Lung (tissue), 12 donors: ENCODE data around the gene PPARD. TPM values are rescaled to one million over a fixed set of nuclear protein-coding genes. Genes with fewer than 3 reads are reported as not detected.

ENCODE experiments used
- ATAC-seq: fragments of 200-7000 bp; cut with Tn5 transposase; one replicate; pipeline ENCODE4 v1.9.1; 2020; ENCODE audit warnings: moderate number of reproducible peaks; ENCODE audit not compliant: insufficient read depth, low FRiP score
- DNase-seq, 3 donors: peaks; one replicate each; pipeline ENCODE4 v3.0.0-alpha.2; 2013 to 2017
- H3K27ac ChIP-seq, 2 donors: one replicate each; pipeline ENCODE4 v1.5.1; 2013; ENCODE audit warnings: mild to moderate bottlenecking in 2 of 2, moderate library complexity in 2 of 2, control low read depth in 1 of 2, inconsistent platforms in 1 of 2, low read depth in 1 of 2, low read length in 1 of 2
- H3K27me3 ChIP-seq, 3 donors: one replicate each; pipeline ENCODE4 v1.5.1; 2013; ENCODE audit warnings: low read length in 2 of 3; ENCODE audit not compliant: control insufficient read depth in 3 of 3, insufficient read depth in 3 of 3
- H3K36me3 ChIP-seq, 4 donors: one replicate each; pipeline ENCODE4 v1.5.1; 2013; ENCODE audit warnings: low read length in 4 of 4, mild to moderate bottlenecking in 1 of 4, moderate library complexity in 1 of 4; ENCODE audit not compliant: control insufficient read depth in 4 of 4, insufficient read depth in 4 of 4
- H3K4me1 ChIP-seq, 5 donors: one replicate each; pipeline ENCODE4 v1.5.1; 2013; ENCODE audit warnings: low read length in 5 of 5, mild to moderate bottlenecking in 2 of 5, moderate library complexity in 1 of 5; ENCODE audit not compliant: control insufficient read depth in 5 of 5, insufficient read depth in 5 of 5
- H3K4me3 ChIP-seq: one replicate; pipeline ENCODE4 v1.5.1; 2013; ENCODE audit warnings: mild to moderate bottlenecking, control low read depth, moderate library complexity
- H3K9ac ChIP-seq, 2 donors: one replicate each; pipeline ENCODE4 v1.5.1; 2013; ENCODE audit warnings: low read length in 2 of 2, control low read depth in 1 of 2; ENCODE audit not compliant: insufficient read depth in 1 of 2
- H3K9me3 ChIP-seq, 4 donors: one replicate each; pipeline ENCODE4 v1.5.1; 2013; ENCODE audit warnings: low read length in 3 of 4, mild to moderate bottlenecking in 1 of 4, moderate library complexity in 1 of 4; ENCODE audit not compliant: control insufficient read depth in 4 of 4, insufficient read depth in 3 of 4
- CTCF ChIP-seq: IDR thresholded peaks from 2 replicates; pipeline ENCODE4 v1.5.1; 2012; ENCODE audit warnings: mild to moderate bottlenecking; ENCODE audit errors: control extremely low read depth, extremely low read depth
- WGBS, 2 donors: extraction: QIAGEN DNeasy Blood & Tissue Kit; methylation state at CpG; one replicate each; pipeline ENCODE4 v1.1.7; 2013; 5-methylcytosine and 5-hydroxymethylcytosine counted together
- polyA plus RNA-seq, 2 donors: library from polyadenylated mRNA; stranded (reverse); fragments of 200-250 nt; gene quantifications; one replicate each; pipeline ENCODE4 v1.2.1, GENCODE V29; 2013
- total RNA-seq, 2 donors: library from RNA; depleted of rRNA in 1 of 2; stranded (reverse); fragments of >200 nt in 1 of 2; gene quantifications; one replicate each; pipeline ENCODE4 v1.2.1, GENCODE V29; 2014 to 2021
- donor health status: control.
- donor health status: control.
- donor health status: Bipolar disorder and iron deficiency.
- donor health status: healthy.
- donor health status: DM: yes; HTN: yes; CAD: no.

PPARD gene
- total and polyA plus RNA-seq, 4 donors: 11.3 to 27.8 (median 24.5) TPM

GRCh38 chr6:35410131-35410530 lies 67.8 kb downstream of the PPARD start:
- no peak overlapping the region for H3K4me3 ChIP-seq
- 61 to 65% methylated on average over 3 of the region's 3 CpGs for WGBS, 2 donors
- no peaks in the 10 kb centered on the region for H3K9me3 ChIP-seq
- no peaks in the 10 kb centered on the region for H3K27me3 ChIP-seq
- DNase-seq (no peak), ATAC-seq (no peak)
- peaks cover 0 to 17% (median 12%) of the 10 kb centered on the region in 4 donors for H3K36me3 ChIP-seq
- no peak overlapping the region for H3K27ac ChIP-seq
- H3K9ac ChIP-seq: no peak overlapping the region
- no peak for TF ChIP-seq CTCF
- peaks cover 0 to 7% (median 3%) of the 10 kb centered on the region in 5 donors for H3K4me1 ChIP-seq

DNA sequence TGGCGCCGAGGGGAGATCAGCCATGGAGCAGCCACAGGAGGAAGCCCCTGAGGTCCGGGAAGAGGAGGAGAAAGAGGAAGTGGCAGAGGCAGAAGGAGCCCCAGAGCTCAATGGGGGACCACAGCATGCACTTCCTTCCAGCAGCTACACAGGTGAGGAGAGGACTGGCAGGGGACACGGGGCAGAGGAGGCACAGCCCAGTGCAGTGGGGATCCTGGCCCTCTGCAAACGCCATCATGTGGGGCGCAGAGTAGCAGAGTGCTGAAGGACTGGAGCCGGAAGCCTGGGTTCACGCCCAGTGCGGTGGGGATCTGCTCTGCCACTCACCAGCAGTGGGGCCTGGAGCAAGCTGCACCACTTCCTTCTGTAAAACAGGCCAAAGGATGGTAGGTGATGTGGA lies 68.7 kb downstream of the PPARD start:
- Histone ChIP-seq H3K9ac (no peak overlapping the region), H3K27me3 (no peaks in the 10 kb centered on the region), H3K4me1 (peaks cover 0 to 12% (median 3%) of the 10 kb centered on the region in 5 donors), H3K4me3 (no peak overlapping the region), H3K36me3 (peaks cover 0 to 18% (median 13%) of the 10 kb centered on the region in 4 donors), H3K9me3 (no peaks in the 10 kb centered on the region), H3K27ac (no peak overlapping the region)
- no peak for ATAC-seq
- DNase-seq: no peak
- no peak for TF ChIP-seq CTCF
- WGBS, 2 donors: 29 to 66% methylated on average over 9 of the region's 9 CpGs

GRCh38 chr6:35412102-35412501 lies 69.7 kb downstream of the PPARD start:
- no peak for DNase-seq
- Histone ChIP-seq H3K4me1 (peaks cover 0 to 12% (median 3%) of the 10 kb centered on the region in 5 donors), H3K27me3 (no peaks in the 10 kb centered on the region), H3K36me3 (peaks cover 0 to 18% (median 13%) of the 10 kb centered on the region in 4 donors), H3K9ac (no peak overlapping the region), H3K4me3 (no peak overlapping the region), H3K27ac (no peak overlapping the region), H3K9me3 (no peaks in the 10 kb centered on the region)
- TF ChIP-seq CTCF: no peak
- no peak for ATAC-seq
- 89 to 94% methylated on average over 8 of the region's 8 CpGs for WGBS, 2 donors

DNA sequence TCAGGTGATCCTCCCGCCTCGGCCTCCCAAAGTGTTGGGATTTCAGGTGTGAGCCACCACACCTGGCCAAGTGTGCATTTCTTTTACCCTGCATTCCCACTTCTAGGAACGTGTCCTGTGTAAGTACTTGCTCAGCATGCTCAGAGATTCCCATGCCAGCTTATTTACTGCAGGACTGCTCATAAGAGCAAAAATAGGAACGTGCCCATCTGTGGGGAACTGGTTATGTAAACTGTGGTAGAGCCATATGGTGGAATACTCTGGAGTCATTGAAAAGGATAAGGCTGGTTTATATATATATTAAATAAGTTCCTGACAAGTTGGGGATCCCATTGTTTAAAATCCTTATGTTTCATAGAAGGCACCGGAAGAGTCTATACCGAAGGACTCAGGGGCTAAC lies 71.6 kb downstream of the PPARD start:
- no peak for ATAC-seq
- Histone ChIP-seq H3K27ac (no peak overlapping the region), H3K4me3 (no peak overlapping the region), H3K9me3 (no peaks in the 10 kb centered on the region), H3K36me3 (peaks cover 0 to 21% (median 15%) of the 10 kb centered on the region in 4 donors), H3K27me3 (no peaks in the 10 kb centered on the region), H3K4me1 (peaks cover 0 to 17% (median 7%) of the 10 kb centered on the region in 5 donors), H3K9ac (no peak overlapping the region)
- DNase-seq: no peak
- 93% methylated on average over 6 of the region's 6 CpGs for WGBS, 2 donors
- TF ChIP-seq CTCF: no peak
